Adrenal gland (tissue), 5 donors: ENCODE data around the gene KRT14.

ENCODE experiments used
- CTCF ChIP-seq, 6 experiments: fragments of 450-650 bp in 4 of 6; fragments of 200-600 bp in 2 of 6; sonication (generic) in 1 of 6; IDR thresholded peaks; 1 replicate in 5 of 6; 2 replicates in 1 of 6; pipeline versions ENCODE4 v1.5.1 to v1.8.0; 2016 to 2021; ENCODE audit warnings: antibody characterized with exemption in 6 of 6, mild to moderate bottlenecking in 2 of 6, moderate library complexity in 1 of 6
- POLR2A ChIP-seq, 2 donors: fragments of 450-650 bp; IDR thresholded peaks; one replicate each; pipeline ENCODE4 v1.6.1; 2017; ENCODE audit warnings: antibody characterized with exemption in 2 of 2, mild to moderate bottlenecking in 2 of 2, moderate library complexity in 1 of 2
- donor health status: DM: no; HTN: no; CAD: no.

- TF ChIP-seq CTCF (IDR thresholded peaks at IDR 0.05) (no peak), POLR2A (IDR thresholded peaks at IDR 0.05) (no peak)
These were observed 19.4 kb downstream of the KRT14 start for GRCh38 chr17:41567317-41567716.
